Kidney (tissue), 14 donors: Measurements from ENCODE around the gene ZBED5. TPM values are rescaled to one million over a fixed set of nuclear protein-coding genes. Genes with fewer than 3 reads are reported as not detected.
"Not testable (repeated sequence)": the region's sequence is repeated elsewhere in the genome, so short reads cannot be mapped to it uniquely, and the experiment has no call there.

Experiments
- DNase-seq, 5 donors: peaks; one replicate each; pipeline ENCODE4 v3.0.0-alpha.2; 2013 to 2020
- FAIRE-seq: peaks from 2 replicates; lab custom pipeline; 2012; peaks lifted over from hg19 to GRCh38; lab: Jason Lieb, UNC
- H3K27ac ChIP-seq, 2 donors: one replicate each; pipeline ENCODE4 v1.7.0; 2013; ENCODE audit warnings: low read depth in 2 of 2, low read length in 2 of 2, inconsistent platforms in 1 of 2
- H3K27me3 ChIP-seq: one replicate; pipeline ENCODE4 v1.7.1; 2013; ENCODE audit warnings: low read length, inconsistent platforms; ENCODE audit not compliant: control insufficient read depth, insufficient read depth
- H3K36me3 ChIP-seq, 3 donors: one replicate each; pipeline versions ENCODE4 v1.7.0 to v1.7.1; 2013; ENCODE audit warnings: low read length in 3 of 3, control low read depth in 1 of 3, inconsistent platforms in 1 of 3; ENCODE audit not compliant: insufficient read depth in 3 of 3, control insufficient read depth in 2 of 3
- H3K4me1 ChIP-seq, 3 donors: one replicate each; pipeline versions ENCODE4 v1.7.0 to v1.7.1; 2013; ENCODE audit warnings: low read length in 3 of 3, inconsistent platforms in 1 of 3, low read depth in 1 of 3; ENCODE audit not compliant: control insufficient read depth in 2 of 3, insufficient read depth in 2 of 3
- H3K4me3 ChIP-seq, 3 donors: one replicate each; pipeline versions ENCODE4 v1.7.0 to v1.8.1; 2013; ENCODE audit warnings: low read length in 3 of 3, control low read depth in 1 of 3, inconsistent platforms in 1 of 3
- H3K9ac ChIP-seq, 3 donors: one replicate each; pipeline versions ENCODE4 v1.7.0 to v1.7.1; 2013; ENCODE audit warnings: low read length in 3 of 3, control low read depth in 1 of 3, inconsistent platforms in 1 of 3
- H3K9me3 ChIP-seq, 3 donors: one replicate each; pipeline versions ENCODE4 v1.7.0 to v1.7.1; 2013; ENCODE audit warnings: low read length in 3 of 3, control low read depth in 1 of 3, inconsistent platforms in 1 of 3; ENCODE audit not compliant: control insufficient read depth in 2 of 3, insufficient read depth in 1 of 3
- intact Hi-C: fragments of 100-400 bp; cut with DNase I; formaldehyde crosslinking; loops from one replicate; pipeline ENCODE4 v1.11.1; 2022
- polyA plus RNA-seq: library from polyadenylated mRNA; stranded (reverse); fragments of 350-450 nt; fragmentation: Illumina TruSeq; extraction: RNeasy Lipid Tissue Mini Kit (QIAGEN cat#74804); gene quantifications from one replicate; pipeline ENCODE4 v1.2.3, GENCODE V29; 2014; ENCODE audit warnings: low read depth, low replicate concordance; ENCODE audit not compliant: insufficient read depth
- total RNA-seq: library from RNA; stranded (reverse); fragmentation: NEBNext Ultra II Directional; extraction: Animal tissue kit (Norgen Biotek cat#: 25700); gene quantifications from one replicate; pipeline ENCODE4 v1.2.1, GENCODE V29; 2021
- TF ChIP-seq, protein P1 (sequence below): IDR thresholded peaks from 3 replicates; pipeline ENCODE4 v1.5.1; 2012; ENCODE audit warnings: mild to moderate bottlenecking, moderate library complexity, borderline replicate concordance; ENCODE audit not compliant: insufficient read depth; ENCODE audit errors: extremely low read depth
- donor health status: control.
- donor health status: control.
- donor health status: control.
- donor health status: control.
- donor health status: control.
- donor health status: DM: yes; HTN: yes; CAD: no.
- donor health status: Normal renal cell carcinoma (clear cell type).

The ZBED5 gene
- total and polyA plus RNA-seq, 2 donors from 2014 or later = 25.2 to 59.7 TPM

- Histone ChIP-seq H3K36me3 (no peaks in the 10 kb centered on the region), H3K4me1 (peaks cover 0 to 5% (median 0%) of the 10 kb centered on the region in 3 donors), H3K9ac (no peak overlapping the region), H3K27me3 (no peaks in the 10 kb centered on the region), H3K4me3 (no peak overlapping the region), H3K27ac (no peak overlapping the region), H3K9me3 (no peaks in the 10 kb centered on the region)
- TF ChIP-seq, protein P1, sequence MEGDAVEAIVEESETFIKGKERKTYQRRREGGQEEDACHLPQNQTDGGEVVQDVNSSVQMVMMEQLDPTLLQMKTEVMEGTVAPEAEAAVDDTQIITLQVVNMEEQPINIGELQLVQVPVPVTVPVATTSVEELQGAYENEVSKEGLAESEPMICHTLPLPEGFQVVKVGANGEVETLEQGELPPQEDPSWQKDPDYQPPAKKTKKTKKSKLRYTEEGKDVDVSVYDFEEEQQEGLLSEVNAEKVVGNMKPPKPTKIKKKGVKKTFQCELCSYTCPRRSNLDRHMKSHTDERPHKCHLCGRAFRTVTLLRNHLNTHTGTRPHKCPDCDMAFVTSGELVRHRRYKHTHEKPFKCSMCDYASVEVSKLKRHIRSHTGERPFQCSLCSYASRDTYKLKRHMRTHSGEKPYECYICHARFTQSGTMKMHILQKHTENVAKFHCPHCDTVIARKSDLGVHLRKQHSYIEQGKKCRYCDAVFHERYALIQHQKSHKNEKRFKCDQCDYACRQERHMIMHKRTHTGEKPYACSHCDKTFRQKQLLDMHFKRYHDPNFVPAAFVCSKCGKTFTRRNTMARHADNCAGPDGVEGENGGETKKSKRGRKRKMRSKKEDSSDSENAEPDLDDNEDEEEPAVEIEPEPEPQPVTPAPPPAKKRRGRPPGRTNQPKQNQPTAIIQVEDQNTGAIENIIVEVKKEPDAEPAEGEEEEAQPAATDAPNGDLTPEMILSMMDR = no peak
- FAIRE-seq (no peak), DNase-seq (no peak)
- intact Hi-C loops = no loop called here
Observed at GRCh38 chr11:10824888-10825287, 33.0 kb downstream of the ZBED5 start.

GRCh38 chr11:10823152-10823579 lies 34.7 kb downstream of the ZBED5 start:
- H3K36me3 ChIP-seq = no peaks in the 10 kb centered on the region
- H3K9me3 ChIP-seq = no peaks in the 10 kb centered on the region
- peak overlapping the region in 1 of 2 donors; percentile 53 for H3K27ac ChIP-seq
- DNase-seq (peak in 2 of 5 donors; percentile 3 to 37), FAIRE-seq (no peak)
- peak overlapping the region in 1 of 3 donors; percentile 33 for H3K4me3 ChIP-seq
- intact Hi-C loops = no loop called here
- H3K27me3 ChIP-seq = no peaks in the 10 kb centered on the region
- peaks cover 0 to 5% (median 0%) of the 10 kb centered on the region in 3 donors for H3K4me1 ChIP-seq
- peak overlapping the region in 1 of 3 donors; percentile 13 for H3K9ac ChIP-seq
- TF ChIP-seq, protein P1 = no peak

DNA sequence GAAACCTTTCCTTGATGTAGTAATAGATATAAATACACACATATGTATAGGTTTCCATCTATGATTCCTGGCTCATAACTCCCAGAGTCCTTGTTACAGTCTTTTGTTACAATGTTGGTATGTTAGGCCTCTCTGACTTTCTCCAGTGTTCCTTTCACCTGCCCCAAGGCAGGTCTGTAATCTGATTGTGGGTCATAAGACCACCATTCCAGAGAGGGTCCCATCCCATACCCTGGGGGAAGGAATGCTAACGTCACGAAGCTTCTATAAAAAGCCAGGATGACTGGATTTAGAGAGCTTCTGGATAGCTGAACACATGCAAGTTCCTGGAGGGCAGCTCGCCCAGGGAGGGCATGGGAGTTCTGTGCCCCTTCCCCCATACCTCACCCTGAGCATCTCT lies 35.4 kb downstream of the ZBED5 start:
- H3K4me1 ChIP-seq, H3K36me3 ChIP-seq, H3K9me3 ChIP-seq, H3K9ac ChIP-seq, FAIRE-seq, H3K27ac ChIP-seq, H3K27me3 ChIP-seq, H3K4me3 ChIP-seq, intact Hi-C loops, DNase-seq: not testable (repeated sequence)

- no peaks in the 10 kb centered on the region for H3K9me3 ChIP-seq
- intact Hi-C loops = no loop called here
- peaks cover 0 to 5% (median 0%) of the 10 kb centered on the region in 3 donors for H3K4me1 ChIP-seq
- DNase-seq (no peak), FAIRE-seq (no peak)
- TF ChIP-seq, protein P1 = no peak
- no peaks in the 10 kb centered on the region for H3K36me3 ChIP-seq
- H3K27ac ChIP-seq = no peak overlapping the region
- H3K27me3 ChIP-seq = no peaks in the 10 kb centered on the region
- H3K9ac ChIP-seq = no peak overlapping the region
- H3K4me3 ChIP-seq = no peak overlapping the region
Observed at GRCh38 chr11:10818594-10818993, 39.3 kb downstream of the ZBED5 start.
